H9 (cell line): ENCODE measurements around the gene TEX264. TPM values are rescaled to one million over a fixed set of nuclear protein-coding genes. Genes with fewer than 3 reads are reported as not detected.

Experiments
- DNase-seq: peaks from one replicate; pipeline ENCODE4 v3.0.0-alpha.2; 2017
- H2AFZ ChIP-seq: one replicate; pipeline ENCODE4 v1.6.1; 2013; ENCODE audit warnings: mild to moderate bottlenecking, low read length, control low read depth, moderate library complexity
- H2AK5ac ChIP-seq: 2 replicates; pipeline ENCODE4 v1.6.1; 2013; ENCODE audit warnings: low read length, control low read depth, mixed read lengths; ENCODE audit not compliant: insufficient read length
- H2BK120ac ChIP-seq: one replicate; pipeline ENCODE4 v1.6.1; 2013; ENCODE audit warnings: low read depth, mild to moderate bottlenecking, low read length, control low read depth, inconsistent platforms; ENCODE audit not compliant: poor library complexity, severe bottlenecking
- H2BK12ac ChIP-seq: 2 replicates; pipeline ENCODE4 v1.6.1; 2013; ENCODE audit warnings: low read length, control low read depth, mixed read lengths, low read depth; ENCODE audit not compliant: insufficient read length
- H2BK15ac ChIP-seq: 2 replicates; pipeline ENCODE4 v1.6.1; 2013; ENCODE audit warnings: low read depth, low read length, control low read depth
- H2BK20ac ChIP-seq: one replicate; pipeline ENCODE4 v1.6.1; 2013; ENCODE audit warnings: low read depth, mild to moderate bottlenecking, low read length, control low read depth, inconsistent platforms; ENCODE audit not compliant: poor library complexity, severe bottlenecking
- H2BK5ac ChIP-seq: 2 replicates; pipeline ENCODE4 v1.6.1; 2013; ENCODE audit warnings: low read length, control low read depth, mixed read lengths; ENCODE audit not compliant: insufficient read length
- H3K14ac ChIP-seq: 2 replicates; pipeline ENCODE4 v1.6.1; 2013; ENCODE audit warnings: low read length, control low read depth; ENCODE audit not compliant: insufficient read depth
- H3K18ac ChIP-seq: 2 replicates; pipeline ENCODE4 v1.6.1; 2013; ENCODE audit warnings: low read depth, mild to moderate bottlenecking, mixed read lengths, low read length, control low read depth; ENCODE audit not compliant: insufficient read length
- H3K23ac ChIP-seq: 2 replicates; pipeline ENCODE4 v1.6.1; 2013; ENCODE audit warnings: low read length, control low read depth, mixed read lengths, low read depth; ENCODE audit not compliant: insufficient read length
- H3K23me2 ChIP-seq: 2 replicates; pipeline ENCODE4 v1.6.1; 2013; ENCODE audit warnings: low read depth, mild to moderate bottlenecking, mixed read lengths, low read length, control low read depth; ENCODE audit not compliant: insufficient read length, poor library complexity, severe bottlenecking
- H3K27ac ChIP-seq: 2 replicates; pipeline ENCODE4 v1.5.1; 2013; ENCODE audit warnings: low read length, control low read depth, mixed read lengths, low read depth; ENCODE audit not compliant: insufficient read length
- H3K27me3 ChIP-seq: 2 replicates; pipeline ENCODE4 v1.6.1; 2013; ENCODE audit warnings: low read length, control low read depth, inconsistent platforms; ENCODE audit not compliant: insufficient read depth
- H3K4ac ChIP-seq: 2 replicates; pipeline ENCODE4 v1.6.1; 2013; ENCODE audit warnings: low read depth, mild to moderate bottlenecking, control low read depth, inconsistent platforms, low read length, moderate library complexity
- H3K4me1 ChIP-seq: 2 replicates; pipeline ENCODE4 v1.6.1; 2013; ENCODE audit warnings: low read length, control low read depth, inconsistent platforms; ENCODE audit not compliant: insufficient read depth
- H3K4me2 ChIP-seq: 2 replicates; pipeline ENCODE4 v1.6.1; 2013; ENCODE audit warnings: low read length, control low read depth, mixed read lengths; ENCODE audit not compliant: insufficient read length, insufficient read depth
- H3K56ac ChIP-seq: 2 replicates; pipeline ENCODE4 v1.6.1; 2013; ENCODE audit warnings: low read depth, mild to moderate bottlenecking, mixed read lengths, low read length, control low read depth; ENCODE audit not compliant: insufficient read length
- H3K79me1 ChIP-seq: 2 replicates; pipeline ENCODE4 v1.6.1; 2013; ENCODE audit warnings: low read depth, mild to moderate bottlenecking, moderate library complexity, low read length, control low read depth, inconsistent platforms; ENCODE audit not compliant: insufficient read depth, poor library complexity, severe bottlenecking
- H3K79me2 ChIP-seq: 2 replicates; pipeline ENCODE4 v1.6.1; 2013; ENCODE audit warnings: low read length, control low read depth, inconsistent platforms; ENCODE audit not compliant: insufficient read depth
- H3K9ac ChIP-seq: 2 replicates; pipeline ENCODE4 v1.6.1; 2013; ENCODE audit warnings: low read length, control low read depth, mixed read lengths; ENCODE audit not compliant: insufficient read length; ENCODE audit errors: extremely low read depth
- H3K9me3 ChIP-seq: one replicate; pipeline ENCODE4 v1.6.1; 2013; ENCODE audit warnings: low read depth, low read length, inconsistent platforms; ENCODE audit not compliant: control insufficient read depth
- H3T11ph ChIP-seq: one replicate; pipeline ENCODE4 v1.6.1; 2013; ENCODE audit warnings: mild to moderate bottlenecking, low read length, control low read depth, inconsistent platforms
- H4K20me1 ChIP-seq: one replicate; pipeline ENCODE4 v1.6.1; 2013; ENCODE audit not compliant: control insufficient read depth, insufficient read length, insufficient read depth
- H4K5ac ChIP-seq: 2 replicates; pipeline ENCODE4 v1.6.1; 2013; ENCODE audit warnings: low read depth, mild to moderate bottlenecking, mixed read lengths, low read length, control low read depth; ENCODE audit not compliant: insufficient read length
- H4K8ac ChIP-seq: replicated peaks from 2 replicates; pipeline ENCODE4 v1.6.1; 2013; ENCODE audit warnings: low read length, control low read depth, mixed read lengths, low read depth; ENCODE audit not compliant: insufficient read length
- H4K91ac ChIP-seq: 2 replicates; pipeline ENCODE4 v1.6.1; 2013; ENCODE audit warnings: low read depth, mild to moderate bottlenecking, moderate library complexity, mixed read lengths, low read length, control low read depth; ENCODE audit not compliant: insufficient read length
- H3K27ac Mint-ChIP-seq, 3 experiments: 2 replicates in 2 of 3; 3 replicates in 1 of 3; pipeline ENCODE4 v1.8.0; 2020 to 2021; ENCODE audit warnings: mixed read lengths in 3 of 3, mild to moderate bottlenecking in 1 of 3, moderate library complexity in 1 of 3
- H3K27me3 Mint-ChIP-seq: 2 replicates; pipeline ENCODE4 v1.8.0; 2021; ENCODE audit warnings: low read depth, mild to moderate bottlenecking, moderate library complexity, mixed read lengths
- H3K36me3 Mint-ChIP-seq, 3 experiments: 2 replicates in 2 of 3; 3 replicates in 1 of 3; pipeline ENCODE4 v1.8.0; 2020 to 2021; ENCODE audit warnings: low read depth in 3 of 3, mixed read lengths in 3 of 3; ENCODE audit not compliant: insufficient read depth in 1 of 3
- H3K4me1 Mint-ChIP-seq, 2 experiments: 2 replicates each; pipeline ENCODE4 v1.8.0; 2020; ENCODE audit warnings: mixed read lengths in 2 of 2
- H3K4me3 Mint-ChIP-seq, 2 experiments: 2 replicates in 1 of 2; 3 replicates in 1 of 2; pipeline ENCODE4 v1.8.0; 2020 to 2021; ENCODE audit warnings: mild to moderate bottlenecking in 2 of 2, mixed read lengths in 2 of 2, moderate library complexity in 1 of 2
- H3K9me3 Mint-ChIP-seq, 2 experiments: 2 replicates in 1 of 2; 3 replicates in 1 of 2; pipeline ENCODE4 v1.8.0; 2020; ENCODE audit warnings: mild to moderate bottlenecking in 2 of 2, mixed read lengths in 2 of 2, moderate library complexity in 1 of 2
- WGBS: extraction: QIAGEN DNeasy Blood & Tissue Kit; methylation state at CpG from one replicate; pipeline ENCODE4 v1.1.7; 2013; ENCODE audit warnings: missing lambda C conversion rate, low lambda C conversion rate, mixed read lengths; ENCODE audit not compliant: insufficient read length; ENCODE audit errors: extremely low coverage; 5-methylcytosine and 5-hydroxymethylcytosine counted together
- total RNA-seq: library from RNA; stranded (reverse); gene quantifications from 2 replicates; pipeline ENCODE4 v1.2.1, GENCODE V29; 2021
- TF ChIP-seq, protein P1 (sequence below): fragments of 200-600 bp; sonication (generic); conservative IDR thresholded peaks from 3 replicates; pipeline ENCODE4 v1.8.0; 2021; ENCODE audit warnings: antibody characterized with exemption, mild to moderate bottlenecking

Gene TEX264
- total RNA-seq, 1 experiment from 2014 or later, result 17.3 TPM

DNA sequence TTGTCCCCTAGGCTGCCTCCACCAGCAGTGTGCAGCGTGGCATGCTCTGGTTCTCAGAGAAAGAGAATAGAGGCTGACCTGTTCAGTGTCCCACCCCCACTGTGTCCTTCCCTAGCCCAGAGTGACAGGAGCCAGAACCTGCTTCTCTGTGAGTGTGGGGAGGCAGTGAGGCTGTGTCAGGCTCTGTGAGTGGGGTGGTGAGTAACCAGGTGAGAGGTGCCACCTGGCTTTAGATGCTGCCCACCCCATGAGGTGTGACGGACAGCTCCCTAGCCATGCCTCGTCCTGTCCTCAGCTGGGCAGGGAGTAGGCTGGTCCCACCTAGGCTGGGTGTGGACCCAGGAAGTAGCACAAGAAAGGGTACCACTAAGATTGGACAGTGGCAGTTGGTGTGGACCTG lies 6.3 kb downstream of the TEX264 start:
- no CpG with 5 or more reads among the region's 3 CpGs for WGBS
- Histone ChIP-seq H3K23ac (no peak overlapping the region), H2AK5ac (no peak overlapping the region), H3K9ac (no peak overlapping the region), H3K79me2 (no peaks in the 10 kb centered on the region), H3K4me1 (peaks cover 2% of the 10 kb centered on the region; the same call in 1 of the 2 replicates), H4K5ac (no peak overlapping the region), H3K79me1 (no peaks in the 10 kb centered on the region), H4K20me1 (no peaks in the 10 kb centered on the region), H2BK20ac (no peak overlapping the region), H3T11ph (no peak overlapping the region), H3K27ac (no peak overlapping the region), H3K27me3 (no peaks in the 10 kb centered on the region), H3K14ac (no peak overlapping the region), H3K23me2 (no peaks in the 10 kb centered on the region), H4K91ac (no peak overlapping the region), H3K9me3 (no peaks in the 10 kb centered on the region), H3K56ac (no peak overlapping the region), H2BK12ac (no peak overlapping the region), H2BK15ac (no peak overlapping the region), H2BK120ac (no peak overlapping the region), H2AFZ (no peak overlapping the region), H4K8ac (no peak overlapping the region), H2BK5ac (no peak overlapping the region), H3K18ac (no peak overlapping the region), H3K4ac (no peak overlapping the region), H3K4me2 (no peak overlapping the region)
- TF ChIP-seq, protein P1, sequence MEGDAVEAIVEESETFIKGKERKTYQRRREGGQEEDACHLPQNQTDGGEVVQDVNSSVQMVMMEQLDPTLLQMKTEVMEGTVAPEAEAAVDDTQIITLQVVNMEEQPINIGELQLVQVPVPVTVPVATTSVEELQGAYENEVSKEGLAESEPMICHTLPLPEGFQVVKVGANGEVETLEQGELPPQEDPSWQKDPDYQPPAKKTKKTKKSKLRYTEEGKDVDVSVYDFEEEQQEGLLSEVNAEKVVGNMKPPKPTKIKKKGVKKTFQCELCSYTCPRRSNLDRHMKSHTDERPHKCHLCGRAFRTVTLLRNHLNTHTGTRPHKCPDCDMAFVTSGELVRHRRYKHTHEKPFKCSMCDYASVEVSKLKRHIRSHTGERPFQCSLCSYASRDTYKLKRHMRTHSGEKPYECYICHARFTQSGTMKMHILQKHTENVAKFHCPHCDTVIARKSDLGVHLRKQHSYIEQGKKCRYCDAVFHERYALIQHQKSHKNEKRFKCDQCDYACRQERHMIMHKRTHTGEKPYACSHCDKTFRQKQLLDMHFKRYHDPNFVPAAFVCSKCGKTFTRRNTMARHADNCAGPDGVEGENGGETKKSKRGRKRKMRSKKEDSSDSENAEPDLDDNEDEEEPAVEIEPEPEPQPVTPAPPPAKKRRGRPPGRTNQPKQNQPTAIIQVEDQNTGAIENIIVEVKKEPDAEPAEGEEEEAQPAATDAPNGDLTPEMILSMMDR, result no peak
- Mint-ChIP-seq H3K4me1 (peaks cover 23 to 24% of the 10 kb centered on the region in 2 experiments), H3K4me3 (no peak overlapping the region), H3K27ac (no peak overlapping the region), H3K36me3 (no peaks in the 10 kb centered on the region), H3K9me3 (no peaks in the 10 kb centered on the region), H3K27me3 (no peaks in the 10 kb centered on the region; the same call in 1 of the 2 replicates)
- DNase-seq, result no peak
